T-helper 1 cell (primary cell): Measurements from ENCODE around the gene WNT3A.

Experiments used
- DNase-seq, 5 donors: peaks; one replicate each; pipeline ENCODE4 v3.0.0-alpha.2; 2012 to 2020

Gene WNT3A

DNA sequence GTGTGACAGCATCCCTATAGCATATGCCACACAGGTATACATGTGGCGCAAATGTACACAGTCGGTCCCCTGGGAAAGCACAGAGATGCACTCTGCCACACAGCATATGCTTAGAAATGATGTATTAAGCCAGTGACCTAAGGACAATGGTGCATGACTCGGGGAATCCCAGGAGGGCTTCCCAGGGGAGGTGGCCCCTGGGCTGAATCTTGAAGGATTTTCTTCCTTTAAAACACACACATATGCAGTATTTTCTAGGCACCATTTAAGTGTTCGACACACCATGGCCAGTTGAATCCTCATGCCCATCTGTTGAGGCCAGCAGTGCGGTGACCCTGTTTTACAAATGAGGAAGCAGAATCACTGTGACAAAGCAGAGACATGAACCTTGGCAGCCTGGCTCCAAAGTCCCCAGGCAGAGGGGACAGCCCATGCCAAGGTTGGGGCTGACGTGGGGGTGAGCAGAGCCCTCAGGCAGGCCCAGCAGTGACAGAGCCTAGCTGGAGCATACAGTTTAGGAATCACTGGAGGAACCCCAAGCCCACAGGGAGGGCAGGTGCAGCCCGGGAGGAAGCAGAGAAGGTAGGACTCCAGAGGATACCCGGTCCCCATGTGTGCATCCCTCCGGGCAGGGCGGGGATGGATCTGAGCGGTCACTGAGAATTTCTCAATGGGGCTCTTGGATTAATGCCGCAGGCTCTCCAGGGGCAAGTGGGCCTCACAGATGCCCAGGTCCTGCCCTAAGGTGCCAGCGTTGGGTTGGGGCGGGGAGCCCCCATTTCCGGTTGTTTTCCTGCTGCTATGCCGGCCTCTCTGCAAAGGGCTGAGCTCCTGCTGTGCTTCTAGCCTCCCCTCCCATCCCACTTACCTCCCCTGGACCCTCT lies 28.4 kb downstream of the WNT3A start:
- DNase-seq, result no peak

DNA sequence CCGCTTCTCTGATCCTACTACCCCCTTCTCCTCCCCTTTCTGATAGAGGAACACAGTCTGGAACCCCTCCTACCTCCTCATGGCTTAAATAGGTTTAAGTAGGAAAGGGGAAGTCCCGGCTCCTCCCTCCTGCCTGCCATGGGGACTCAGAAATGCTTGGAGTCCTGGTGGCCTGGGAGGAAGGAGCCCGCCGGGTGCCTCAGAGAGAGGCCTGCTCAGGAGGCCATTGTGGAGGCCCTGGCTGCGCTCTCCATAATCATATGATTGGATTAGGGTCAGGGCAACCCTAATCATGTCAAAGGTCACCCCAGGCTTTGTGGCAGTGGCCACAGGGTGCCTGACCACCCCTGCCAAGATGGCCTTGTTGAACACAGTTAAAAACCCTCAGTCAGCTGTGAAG lies 29.0 kb downstream of the WNT3A start:
- DNase-seq, result no peak

DNA sequence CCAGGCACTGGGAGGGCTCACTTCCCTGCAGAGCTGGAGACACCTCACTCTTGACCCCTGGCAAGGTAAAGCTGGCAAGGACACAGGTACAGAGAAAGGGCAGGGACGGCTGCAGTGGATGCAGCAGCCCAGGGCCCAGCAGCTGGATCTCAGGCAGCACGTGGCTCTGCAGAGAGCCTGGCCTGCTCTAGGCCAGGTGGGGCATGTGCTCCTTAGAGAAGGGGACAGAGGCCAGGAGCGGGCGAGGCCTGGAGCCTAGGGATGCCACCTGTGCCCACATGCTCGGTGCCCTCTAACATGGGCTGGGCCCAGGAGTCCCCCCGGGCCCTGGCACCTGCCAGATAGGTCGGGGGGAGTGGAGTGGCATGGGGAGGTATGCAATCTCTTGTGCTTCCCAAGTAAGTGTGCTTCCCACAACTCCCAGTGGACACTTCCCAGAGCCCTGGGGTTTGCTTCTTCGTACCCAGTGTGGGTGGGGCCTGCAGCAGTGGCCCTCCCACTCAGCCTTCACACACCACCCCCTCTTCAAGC lies 30.0 kb downstream of the WNT3A start:
- no peak for DNase-seq

DNA sequence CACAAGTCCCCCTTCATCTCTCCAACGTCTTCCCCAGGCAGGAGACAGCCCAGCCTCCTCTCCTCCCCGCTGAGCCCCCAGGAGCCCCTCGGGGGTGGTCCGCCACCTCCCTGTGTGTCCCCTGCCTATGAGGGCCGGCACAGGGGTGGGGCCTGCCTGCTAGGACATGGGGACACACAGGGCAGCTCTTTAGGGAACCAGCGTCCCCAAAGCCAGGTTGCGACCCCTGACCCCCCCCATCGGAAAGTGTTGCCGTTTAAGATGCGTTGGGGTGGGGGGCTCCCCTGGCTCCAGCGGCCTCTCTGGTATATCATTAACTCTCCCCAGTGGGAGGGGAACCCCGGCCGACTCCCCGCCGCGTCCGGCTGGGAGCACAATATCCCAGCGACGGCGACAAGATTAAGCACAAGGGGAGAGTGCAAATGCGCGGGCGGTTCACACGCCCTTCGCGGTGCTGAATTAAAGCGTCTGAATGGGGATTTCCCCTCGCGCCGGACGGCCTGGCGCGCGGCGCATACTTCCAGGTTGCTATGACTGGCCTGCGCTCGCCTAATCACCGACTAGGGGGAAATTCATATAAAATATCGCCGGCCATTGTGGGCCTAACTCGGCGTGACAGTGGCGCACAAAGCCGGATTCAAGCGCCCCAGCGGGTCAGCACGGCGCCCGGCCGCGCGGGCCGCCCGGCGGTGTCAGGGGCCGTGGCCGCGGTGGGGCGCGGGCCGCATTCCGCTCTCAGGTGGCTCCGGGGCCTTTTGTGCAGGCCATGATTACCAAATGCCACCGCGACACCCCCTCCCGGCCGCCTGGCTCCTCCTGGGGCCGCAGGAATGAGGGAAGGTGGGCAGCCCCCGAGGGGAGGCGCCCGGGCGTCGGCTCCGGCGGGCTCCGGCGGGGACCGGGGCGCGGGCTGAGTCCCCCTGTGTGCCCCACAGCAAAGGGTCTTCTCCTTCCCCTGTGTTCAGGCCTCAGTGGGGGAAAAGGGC lies 30.9 kb downstream of the WNT3A start:
- DNase-seq, result peak in 1 of 5 donors; percentile 25

GRCh38 chr1:228038387-228039005 lies 31.7 kb downstream of the WNT3A start:
- no peak for DNase-seq

- DNase-seq, result no peak
These were observed 32.5 kb downstream of the WNT3A start for GRCh38 chr1:228039006-228039903.

GRCh38 chr1:228039986-228040385 lies 33.2 kb downstream of the WNT3A start:
- DNase-seq, result no peak

DNA sequence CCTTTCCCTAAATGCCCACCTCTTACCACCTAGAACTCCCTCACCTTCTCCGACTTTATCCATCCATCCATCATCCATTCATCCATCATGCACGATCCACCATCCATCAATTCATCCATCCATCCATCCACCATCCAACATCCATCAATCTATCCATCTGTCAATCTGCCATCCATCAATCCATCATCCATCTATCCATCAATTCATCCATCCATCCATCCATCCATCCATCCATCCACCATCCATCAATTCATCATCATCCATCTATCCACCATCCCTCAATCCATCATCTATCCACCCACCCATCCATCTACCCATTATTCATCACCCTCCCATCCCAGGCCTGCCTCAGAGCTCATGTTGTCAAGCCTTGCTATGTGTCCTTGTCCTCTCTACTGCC lies 34.5 kb downstream of the WNT3A start:
- DNase-seq, result no peak

DNA sequence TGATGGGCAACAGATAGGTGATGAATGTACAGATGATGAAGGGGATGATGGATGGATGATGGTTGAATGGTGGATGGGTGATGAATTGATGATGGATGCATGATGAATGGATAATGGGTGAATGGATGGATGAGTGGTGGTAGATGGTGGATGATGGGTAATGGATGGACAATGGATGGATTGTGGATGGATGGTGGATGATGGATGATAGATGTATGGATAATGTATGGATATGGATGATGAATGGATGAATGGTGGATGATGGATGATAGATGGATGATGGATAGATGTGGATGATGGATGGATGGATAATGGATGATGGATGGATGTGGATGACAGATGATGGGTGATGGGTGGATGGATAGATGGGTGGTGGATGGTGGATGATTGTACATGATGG lies 35.7 kb downstream of the WNT3A start:
- no peak for DNase-seq

DNA sequence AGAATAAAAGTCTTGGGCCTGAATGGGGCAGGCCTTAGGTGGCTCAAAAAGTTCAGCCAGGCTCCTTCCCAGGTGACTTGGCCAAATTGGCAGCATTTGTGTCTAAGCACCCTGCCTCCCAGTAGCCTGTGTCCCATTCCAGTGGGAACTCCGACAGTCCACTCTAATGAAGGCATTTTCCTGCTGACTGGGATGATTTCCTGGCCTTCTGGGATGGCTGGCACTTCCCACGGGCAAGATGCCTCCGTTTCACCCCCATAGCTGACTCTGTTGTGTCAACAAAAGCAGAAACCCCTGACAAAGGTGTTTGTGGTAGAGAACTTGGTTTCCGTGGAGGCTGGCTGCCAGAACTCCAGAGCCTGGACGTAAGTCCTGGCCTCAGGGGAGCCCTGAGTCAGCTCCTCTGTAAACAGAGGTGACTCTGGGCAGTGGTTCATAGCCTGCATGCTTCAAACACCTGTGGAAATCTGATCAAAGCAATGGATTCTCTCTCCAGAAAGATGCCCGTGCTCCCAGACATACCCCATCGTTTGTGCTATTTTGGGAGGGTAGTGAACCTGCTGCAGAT lies 36.6 kb downstream of the WNT3A start:
- DNase-seq, result no peak

GRCh38 chr1:228044961-228045360 lies 38.2 kb downstream of the WNT3A start:
- DNase-seq, result no peak

- DNase-seq, result no peak
These were observed 38.6 kb downstream of the WNT3A start for GRCh38 chr1:228045405-228045804.

DNA sequence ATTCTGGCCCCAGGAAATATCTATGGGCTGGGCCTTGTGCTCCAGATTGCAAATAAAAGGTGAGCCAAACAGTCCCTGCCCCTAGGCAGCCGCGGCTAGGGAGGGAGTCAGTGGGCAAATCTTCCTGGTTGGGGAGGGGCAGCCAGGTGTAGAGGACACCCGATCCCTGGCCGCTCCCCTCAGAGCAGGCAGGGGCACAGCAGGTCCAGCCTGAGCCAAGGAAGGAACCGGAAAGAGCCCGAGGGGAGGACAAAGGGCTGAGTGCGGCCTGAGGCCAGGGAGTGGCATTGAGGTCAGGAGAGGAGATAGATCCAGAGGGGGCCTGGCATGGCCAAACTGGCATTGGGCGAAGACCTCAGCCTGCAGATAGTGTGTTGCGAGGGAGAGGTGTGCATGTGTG lies 39.1 kb downstream of the WNT3A start:
- DNase-seq, result no peak

- DNase-seq, result no peak
These were observed 39.8 kb downstream of the WNT3A start for GRCh38 chr1:228046421-228047182.

- DNase-seq, result no peak
These were observed 40.3 kb downstream of the WNT3A start for GRCh38 chr1:228047183-228047466.

DNA sequence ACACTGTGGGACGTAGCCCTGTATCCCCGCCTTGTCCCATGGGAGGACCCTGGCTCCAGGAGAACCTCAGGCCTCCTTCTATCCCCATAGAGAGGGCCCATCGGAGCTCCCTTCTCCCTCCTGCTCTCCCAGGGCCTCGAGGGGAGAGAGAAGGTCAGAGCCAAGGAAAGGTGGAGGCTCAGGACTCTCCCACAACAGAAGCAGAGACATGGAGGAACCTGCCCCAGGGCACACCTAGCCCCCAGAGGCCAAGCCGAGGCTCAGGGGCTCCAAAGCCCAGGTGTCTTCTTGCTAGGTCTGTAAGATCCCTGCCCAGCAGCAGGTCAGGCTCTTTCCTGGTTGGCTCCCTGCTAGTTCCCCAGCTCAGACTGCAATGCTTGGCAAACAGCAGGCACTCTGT lies 41.3 kb downstream of the WNT3A start:
- no peak for DNase-seq

- DNase-seq, result no peak
These were observed 42.0 kb downstream of the WNT3A start for GRCh38 chr1:228048659-228049298.

- no peak for DNase-seq
These were observed 43.9 kb downstream of the WNT3A start for GRCh38 chr1:228050571-228051231.

GRCh38 chr1:228058172-228058948 lies 51.6 kb downstream of the WNT3A start:
- DNase-seq, result no peak
